OCI-LY7 (cell line): ENCODE data around the gene CFAP54. TPM values are rescaled to one million over a fixed set of nuclear protein-coding genes. Genes with fewer than 3 reads are reported as not detected.

Source experiments
- BruUV-seq: library from RNA; stranded (reverse); fragments of 400-500 nt; replicated peaks from 2 replicates; lab custom pipeline; 2021; lab: Mats Ljungman, UMichigan
- CTCF ChIA-PET: fragments of 300-600 bp; sonication (Branson Sonifier 250); formaldehyde crosslinking; loops from one replicate; lab custom pipeline; 2022; ENCODE audit warnings: antibody characterized with exemption; ENCODE audit not compliant: unreplicated experiment; lab: Charles Lee
- POLR2A ChIA-PET: fragments of 300-600 bp; sonication (Branson Sonifier 250); formaldehyde crosslinking; loops from one replicate; lab custom pipeline; 2022; ENCODE audit warnings: antibody characterized with exemption; lab: Charles Lee
- DNase-seq: peaks from one replicate; pipeline ENCODE4 v3.0.0-alpha.2; 2015; ENCODE audit warnings: low spot score
- H2AFZ ChIP-seq: fragments of 200-600 bp; sonication (generic), shearing (Covaris generic); 2 replicates; pipeline ENCODE4 v1.6.1; 2014; ENCODE audit warnings: mild to moderate bottlenecking, antibody characterized with exemption, low read length, moderate library complexity
- H3K27ac ChIP-seq: fragments of 200-600 bp; sonication (generic); 2 replicates; pipeline ENCODE4 v1.5.1; 2014; ENCODE audit warnings: mixed run types, low read depth, mild to moderate bottlenecking, moderate library complexity, low read length, inconsistent platforms; ENCODE audit not compliant: poor library complexity, severe bottlenecking
- H3K36me3 ChIP-seq: fragments of 200-600 bp; sonication (generic); 2 replicates; pipeline ENCODE4 v1.6.1; 2014; ENCODE audit warnings: mild to moderate bottlenecking, antibody characterized with exemption, low read length, moderate library complexity, mixed read lengths; ENCODE audit not compliant: insufficient read depth
- H3K4me1 ChIP-seq: fragments of 200-600 bp; sonication (generic); 2 replicates; pipeline ENCODE4 v1.5.1; 2014; ENCODE audit warnings: mild to moderate bottlenecking, low read length; ENCODE audit not compliant: insufficient read depth, poor library complexity, severe bottlenecking
- H3K4me2 ChIP-seq: fragments of 200-600 bp; sonication (generic); 2 replicates; pipeline ENCODE4 v1.6.1; 2014; ENCODE audit warnings: mild to moderate bottlenecking, low read length
- H3K4me3 ChIP-seq: fragments of 200-600 bp; sonication (generic); 2 replicates; pipeline ENCODE4 v1.5.1; 2014; ENCODE audit warnings: mild to moderate bottlenecking, low read depth, low read length; ENCODE audit not compliant: poor library complexity, severe bottlenecking
- H3K79me2 ChIP-seq: fragments of 200-600 bp; sonication (generic); 2 replicates; pipeline ENCODE4 v1.6.1; 2016; ENCODE audit warnings: low read depth, mild to moderate bottlenecking, low read length, moderate library complexity, mixed read lengths; ENCODE audit not compliant: insufficient read depth
- H3K9me2 ChIP-seq: fragments of 200-600 bp; sonication (generic); 2 replicates; pipeline ENCODE4 v1.6.1; 2016; ENCODE audit warnings: mild to moderate bottlenecking, low read length, mixed read lengths; ENCODE audit not compliant: insufficient read depth
- H3K9me3 ChIP-seq: fragments of 200-600 bp; sonication (generic); 2 replicates; pipeline ENCODE4 v1.6.1; 2014; ENCODE audit warnings: mild to moderate bottlenecking, mixed run types, low read length, mixed read lengths
- H4K20me1 ChIP-seq: fragments of 200-600 bp; sonication (generic); 2 replicates; pipeline ENCODE4 v1.6.1; 2014; ENCODE audit warnings: mild to moderate bottlenecking, antibody characterized with exemption, low read length, moderate library complexity, mixed read lengths; ENCODE audit not compliant: insufficient read depth
- CTCF ChIP-seq: fragments of 200-600 bp; sonication (generic); conservative IDR thresholded peaks from 2 replicates; pipeline ENCODE4 v1.5.1; 2014; ENCODE audit warnings: mild to moderate bottlenecking, antibody characterized with exemption, low read length, moderate library complexity, mixed read lengths
- EZH2phosphoT487 ChIP-seq: fragments of 200-600 bp; sonication (generic); IDR thresholded peaks from 2 replicates; pipeline ENCODE4 v1.6.1; 2018; ENCODE audit warnings: low read depth, borderline replicate concordance, mild to moderate bottlenecking, mixed run types, antibody characterized with exemption, low read length, moderate library complexity, mixed read lengths
- intact Hi-C: fragments of 100-400 bp; cut with micrococcal nuclease; formaldehyde crosslinking; loops from one replicate; pipeline ENCODE4 v1.10.0; 2022; ENCODE audit not compliant: unreplicated experiment
- total RNA-seq, 2 experiments: library from RNA; depleted of rRNA in 1 of 2; stranded (reverse); fragments of >200 nt in 1 of 2; shearing (Covaris generic) in 1 of 2; gene quantifications; 2 replicates each; pipeline ENCODE4 v1.2.3, GENCODE V29; 2014 to 2022

Gene CFAP54
- total RNA-seq, 2 experiments from 2014 or later: 0.53 TPM; not detected in 1

DNA sequence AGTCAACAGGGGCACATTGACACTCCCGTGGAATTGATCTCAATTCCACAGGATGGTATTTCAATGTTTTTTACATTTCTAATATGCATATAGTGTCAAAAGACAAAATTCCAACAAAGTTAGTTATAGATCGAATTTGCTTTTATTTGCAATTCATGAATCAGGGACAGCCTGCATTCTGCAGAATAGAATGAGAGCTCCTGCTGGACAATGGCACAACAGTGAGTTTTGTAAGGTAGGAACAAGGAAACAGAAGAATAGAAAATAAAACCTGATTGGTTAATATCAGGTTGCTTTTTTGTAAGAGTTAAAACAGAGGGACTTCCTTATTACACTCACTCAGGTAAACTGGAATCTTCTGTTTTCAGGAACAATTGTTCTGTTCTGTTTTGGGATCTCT, 384.8 kb downstream of the CFAP54 start:
- Histone ChIP-seq H3K4me3 (no peak overlapping the region), H3K9me2 (no peaks in the 10 kb centered on the region), H3K27ac (no peak overlapping the region), H3K9me3 (no peaks in the 10 kb centered on the region), H3K36me3 (no peaks in the 10 kb centered on the region), H3K79me2 (no peaks in the 10 kb centered on the region), H3K4me2 (no peak overlapping the region), H4K20me1 (no peaks in the 10 kb centered on the region), H3K4me1 (no peaks in the 10 kb centered on the region), H2AFZ (no peak overlapping the region)
- intact Hi-C loops: no loop called here
- TF ChIP-seq EZH2phosphoT487 (no peak), CTCF (no peak)
- BruUV-seq: no TSS peak
- POLR2A ChIA-PET: interaction anchor here (0.6 kb wide), 1 partner anchor 139 kb away, joined by 4 read pairs; no protein-coding TSS in a partner anchor
- CTCF ChIA-PET: no interaction called here
- no peak for DNase-seq

- POLR2A ChIA-PET: no interaction called here
- no peaks in the 10 kb centered on the region for H3K79me2 ChIP-seq
These were observed 387.6 kb downstream of the CFAP54 start for GRCh38 chr12:96876966-96877365.

More at GRCh38 chr12:96876966-96877365, 387.6 kb downstream of the CFAP54 start:
- no peak for DNase-seq
- Histone ChIP-seq H3K4me1 (no peaks in the 10 kb centered on the region), H3K9me2 (no peaks in the 10 kb centered on the region), H3K27ac (no peak overlapping the region), H3K36me3 (no peaks in the 10 kb centered on the region), H2AFZ (no peak overlapping the region), H4K20me1 (no peaks in the 10 kb centered on the region), H3K4me3 (no peak overlapping the region), H3K9me3 (no peaks in the 10 kb centered on the region), H3K4me2 (no peak overlapping the region)
- intact Hi-C loops: no loop called here
- no TSS peak for BruUV-seq
- CTCF ChIA-PET: no interaction called here
- TF ChIP-seq CTCF: no peak
- no peak for TF ChIP-seq EZH2phosphoT487
